ENCODE data around the gene CHGA. TPM values are rescaled to one million over a fixed set of nuclear protein-coding genes. Genes with fewer than 3 reads are reported as not detected.

CHGA gene
- total and polyA plus RNA-seq, 4 experiments from 2014 or later: not detected

- Histone ChIP-seq H3K4me1 (ENCODE audit: insufficient read depth, low read length) (peaks cover 24% of the 10 kb centered on the region), H3K27ac (ENCODE audit: low read depth, low read length) (no peak overlapping the region), H3K4me3 (ENCODE audit: low read length in 2 of 2) (no peak overlapping the region), H3K36me3 (ENCODE audit: insufficient read depth, low read length) (no peaks in the 10 kb centered on the region), H3K9me3 (ENCODE audit: control insufficient read depth in 1 of 2, low read length in 2 of 2) (no peaks in the 10 kb centered on the region), H3K27me3 (ENCODE audit: insufficient read depth, low read length) (no peaks in the 10 kb centered on the region)
- peaks cover 0 to 4% (median 0%) of the 10 kb centered on the region in 8 donors for H3K9me3 Mint-ChIP-seq
- no peak for DNase-seq
- CTCF ChIA-PET (ENCODE audit: partially characterized antibody): no interaction called here
- H3K4me1 Mint-ChIP-seq: peaks cover 8 to 29% (median 16%) of the 10 kb centered on the region in 4 donors
- H3K36me3 Mint-ChIP-seq: no peaks in the 10 kb centered on the region
- POLR2A ChIA-PET (ENCODE audit: partially characterized antibody): no interaction called here
- intact Hi-C loops (cut with micrococcal nuclease): no loop called here
- H3K27ac Mint-ChIP-seq: no peak overlapping the region
- peaks cover 3 to 4% of the 10 kb centered on the region in 2 donors for H3K27me3 Mint-ChIP-seq
- no peak overlapping the region for H3K4me3 Mint-ChIP-seq
Observed at GRCh38 chr14:92905667-92906066, 17.3 kb upstream of the CHGA start.

GRCh38 chr14:92906420-92906819, 16.5 kb upstream of the CHGA start:
- no peak for DNase-seq
- Mint-ChIP-seq H3K4me1 (peaks cover 8 to 29% (median 16%) of the 10 kb centered on the region in 4 donors), H3K36me3 (no peaks in the 10 kb centered on the region), H3K27me3 (peaks cover 3 to 4% of the 10 kb centered on the region in 2 donors), H3K4me3 (no peak overlapping the region), H3K27ac (no peak overlapping the region), H3K9me3 (peaks cover 0 to 4% (median 0%) of the 10 kb centered on the region in 8 donors)
- Histone ChIP-seq H3K9me3 (ENCODE audit: control insufficient read depth in 1 of 2, low read length in 2 of 2) (no peaks in the 10 kb centered on the region), H3K27me3 (ENCODE audit: insufficient read depth, low read length) (no peaks in the 10 kb centered on the region), H3K4me1 (ENCODE audit: insufficient read depth, low read length) (peaks cover 24% of the 10 kb centered on the region), H3K36me3 (ENCODE audit: insufficient read depth, low read length) (no peaks in the 10 kb centered on the region), H3K4me3 (ENCODE audit: low read length in 2 of 2) (no peak overlapping the region), H3K27ac (ENCODE audit: low read depth, low read length) (no peak overlapping the region)
- CTCF ChIA-PET (ENCODE audit: partially characterized antibody): no interaction called here
- POLR2A ChIA-PET (ENCODE audit: partially characterized antibody): no interaction called here
- intact Hi-C loops (cut with micrococcal nuclease): no loop called here

- H3K27ac ChIP-seq (ENCODE audit: low read depth, low read length): no peak overlapping the region
- POLR2A ChIA-PET (ENCODE audit: partially characterized antibody): no interaction called here
- Mint-ChIP-seq H3K36me3 (no peaks in the 10 kb centered on the region), H3K27ac (no peak overlapping the region), H3K4me3 (no peak overlapping the region), H3K4me1 (peaks cover 8 to 29% (median 16%) of the 10 kb centered on the region in 4 donors), H3K27me3 (peaks cover 3 to 4% of the 10 kb centered on the region in 2 donors), H3K9me3 (peaks cover 0 to 4% (median 0%) of the 10 kb centered on the region in 8 donors)
- no peak overlapping the region for H3K4me3 ChIP-seq (ENCODE audit: low read length in 2 of 2)
- CTCF ChIA-PET (ENCODE audit: partially characterized antibody): no interaction called here
- no peaks in the 10 kb centered on the region for H3K36me3 ChIP-seq (ENCODE audit: insufficient read depth, low read length)
- intact Hi-C loops (cut with micrococcal nuclease): no loop called here
- H3K4me1 ChIP-seq (ENCODE audit: insufficient read depth, low read length): peaks cover 24% of the 10 kb centered on the region
- DNase-seq: no peak
- no peaks in the 10 kb centered on the region for H3K27me3 ChIP-seq (ENCODE audit: insufficient read depth, low read length)
- no peaks in the 10 kb centered on the region for H3K9me3 ChIP-seq (ENCODE audit: control insufficient read depth in 1 of 2, low read length in 2 of 2)
Observed at GRCh38 chr14:92906823-92907222, 16.1 kb upstream of the CHGA start.

DNA sequence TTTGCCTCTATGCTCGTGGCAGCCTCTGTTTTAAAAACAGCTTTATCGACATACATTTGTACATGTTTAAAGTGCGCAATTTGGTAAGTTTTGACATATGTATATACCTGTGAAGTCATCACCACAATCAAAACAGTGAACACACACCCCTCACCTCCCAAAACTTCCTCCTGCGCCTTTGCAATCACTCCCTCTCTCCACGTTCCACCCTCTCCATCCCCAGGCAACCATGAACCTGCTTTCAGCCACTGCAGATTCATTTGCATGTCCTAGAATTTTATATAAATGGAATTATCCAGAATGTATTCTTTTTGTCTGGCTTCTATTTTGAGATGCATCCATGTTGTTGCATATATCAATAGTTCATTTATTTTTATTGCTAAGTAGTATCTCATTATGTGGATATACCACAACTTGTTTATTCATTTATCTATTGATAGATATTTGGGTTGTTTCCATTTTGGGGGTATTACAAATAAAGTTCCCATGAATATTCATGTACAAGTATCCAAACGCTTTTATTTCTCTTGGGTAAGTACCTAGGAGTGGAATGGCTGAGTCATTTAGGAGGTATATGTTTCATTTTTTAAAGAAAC, 15.5 kb upstream of the CHGA start:
- Mint-ChIP-seq H3K36me3 (no peaks in the 10 kb centered on the region), H3K4me3 (peak overlapping the region in 1 of 8 donors; percentile 15), H3K4me1 (peaks cover 8 to 27% (median 14%) of the 10 kb centered on the region in 4 donors), H3K27me3 (peaks cover 3 to 4% of the 10 kb centered on the region in 2 donors), H3K27ac (no peak overlapping the region), H3K9me3 (peaks cover 0 to 4% (median 0%) of the 10 kb centered on the region in 8 donors)
- Histone ChIP-seq H3K27ac (ENCODE audit: low read depth, low read length) (no peak overlapping the region), H3K36me3 (ENCODE audit: insufficient read depth, low read length) (no peaks in the 10 kb centered on the region), H3K9me3 (ENCODE audit: control insufficient read depth in 1 of 2, low read length in 2 of 2) (no peaks in the 10 kb centered on the region), H3K4me3 (ENCODE audit: low read length in 2 of 2) (no peak overlapping the region), H3K27me3 (ENCODE audit: insufficient read depth, low read length) (no peaks in the 10 kb centered on the region), H3K4me1 (ENCODE audit: insufficient read depth, low read length) (peaks cover 22% of the 10 kb centered on the region)
- ChIA-PET POLR2A (ENCODE audit: partially characterized antibody) (no interaction called here), CTCF (ENCODE audit: partially characterized antibody) (no interaction called here)
- intact Hi-C loops (cut with micrococcal nuclease): no loop called here
- DNase-seq: no peak

- CTCF ChIA-PET (ENCODE audit: partially characterized antibody): no interaction called here
- Histone ChIP-seq H3K36me3 (ENCODE audit: insufficient read depth, low read length) (no peaks in the 10 kb centered on the region), H3K9me3 (ENCODE audit: control insufficient read depth in 1 of 2, low read length in 2 of 2) (no peaks in the 10 kb centered on the region), H3K27me3 (ENCODE audit: insufficient read depth, low read length) (no peaks in the 10 kb centered on the region), H3K4me1 (ENCODE audit: insufficient read depth, low read length) (no peaks in the 10 kb centered on the region), H3K27ac (ENCODE audit: low read depth, low read length) (no peak overlapping the region), H3K4me3 (ENCODE audit: low read length in 2 of 2) (no peak overlapping the region)
- H3K4me3 Mint-ChIP-seq: no peak overlapping the region
- H3K4me1 Mint-ChIP-seq: no peaks in the 10 kb centered on the region
- H3K27me3 Mint-ChIP-seq: peaks cover 2 to 6% of the 10 kb centered on the region in 2 donors
- POLR2A ChIA-PET (ENCODE audit: partially characterized antibody): no interaction called here
- no peaks in the 10 kb centered on the region for H3K36me3 Mint-ChIP-seq
- peaks cover 0 to 7% (median 2%) of the 10 kb centered on the region in 8 donors for H3K9me3 Mint-ChIP-seq
- intact Hi-C loops (cut with micrococcal nuclease): no loop called here
- DNase-seq: peak in 2 of 5 donors; percentile 6 to 9
- no peak overlapping the region for H3K27ac Mint-ChIP-seq
Observed at GRCh38 chr14:92914087-92914656, 8.8 kb upstream of the CHGA start.

DNA sequence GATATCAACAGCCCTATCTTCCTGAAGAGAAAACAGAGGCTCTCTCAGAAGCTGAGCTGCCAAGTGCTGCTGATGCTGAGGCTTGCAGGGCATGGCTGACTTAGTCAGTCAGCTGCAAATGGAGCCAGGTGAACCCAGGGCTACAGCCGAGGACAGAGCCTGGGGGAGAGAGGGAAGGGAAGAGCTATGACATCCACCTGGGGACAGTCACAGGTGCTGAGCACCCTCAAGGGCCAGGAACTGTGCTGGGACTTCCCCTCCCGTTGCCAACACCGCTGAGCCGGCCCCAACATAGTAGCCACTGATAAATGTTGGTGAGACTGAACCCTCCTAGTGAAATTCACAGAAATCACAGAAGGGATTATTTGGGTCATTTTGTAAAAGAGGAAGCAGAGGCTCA, 6.7 kb upstream of the CHGA start:
- Histone ChIP-seq H3K4me3 (ENCODE audit: low read length in 2 of 2) (no peak overlapping the region), H3K4me1 (ENCODE audit: insufficient read depth, low read length) (no peaks in the 10 kb centered on the region), H3K27me3 (ENCODE audit: insufficient read depth, low read length) (no peaks in the 10 kb centered on the region), H3K36me3 (ENCODE audit: insufficient read depth, low read length) (no peaks in the 10 kb centered on the region), H3K27ac (ENCODE audit: low read depth, low read length) (no peak overlapping the region), H3K9me3 (ENCODE audit: control insufficient read depth in 1 of 2, low read length in 2 of 2) (no peaks in the 10 kb centered on the region)
- Mint-ChIP-seq H3K27ac (no peak overlapping the region), H3K36me3 (no peaks in the 10 kb centered on the region), H3K9me3 (peaks cover 0 to 7% (median 1%) of the 10 kb centered on the region in 8 donors), H3K4me3 (no peak overlapping the region), H3K27me3 (peaks cover 6 to 10% of the 10 kb centered on the region in 2 donors), H3K4me1 (no peaks in the 10 kb centered on the region)
- CTCF ChIA-PET (ENCODE audit: partially characterized antibody): no interaction called here
- intact Hi-C loops (cut with micrococcal nuclease): no loop called here
- POLR2A ChIA-PET (ENCODE audit: partially characterized antibody): no interaction called here
- no peak for DNase-seq

DNA sequence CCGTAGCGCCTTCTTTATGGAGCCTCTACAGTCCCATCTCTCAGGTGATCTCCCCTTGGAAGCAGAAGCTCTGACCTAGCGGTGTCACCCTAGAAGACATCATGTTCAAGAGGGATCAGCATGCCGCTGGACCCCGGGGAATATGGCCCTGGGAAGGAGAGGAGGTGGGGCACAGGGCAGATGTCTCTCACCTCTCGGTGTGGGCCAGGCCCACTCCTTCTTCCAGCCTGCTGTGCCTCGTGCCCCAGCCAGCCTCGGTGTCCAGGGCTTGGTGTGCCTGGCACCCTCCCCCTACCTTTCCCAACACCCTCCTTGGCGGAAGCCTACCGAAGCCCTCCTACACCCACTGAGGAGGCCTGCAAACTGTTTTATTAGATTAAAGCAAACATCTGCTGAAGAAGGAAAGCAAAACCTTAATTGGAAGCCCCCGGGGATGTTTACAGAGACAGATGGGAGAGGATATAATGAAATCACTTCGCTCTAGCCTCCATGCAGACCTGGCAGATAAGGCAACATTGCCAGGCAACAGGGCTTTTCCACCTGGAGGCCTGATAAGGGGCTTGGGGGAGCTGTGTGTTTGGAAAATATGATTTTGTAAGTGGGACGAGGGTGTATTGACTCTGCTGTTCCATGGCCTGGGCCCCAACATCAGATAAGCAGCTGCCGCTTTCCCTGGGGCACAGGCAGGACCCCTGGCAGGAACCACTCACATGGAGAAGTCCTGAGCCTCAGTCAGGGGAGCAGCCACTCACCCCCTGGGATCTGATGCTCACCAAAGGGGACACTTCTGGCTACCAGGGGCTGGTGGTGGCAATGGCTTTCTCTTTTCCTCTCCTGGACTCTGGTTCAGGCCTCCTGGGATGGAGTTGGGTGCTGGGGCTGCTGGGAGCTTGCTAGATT, 5.7 kb upstream of the CHGA start:
- no peak for DNase-seq
- H3K27me3 Mint-ChIP-seq: peaks cover 12 to 15% of the 10 kb centered on the region in 2 donors
- Histone ChIP-seq H3K27me3 (ENCODE audit: insufficient read depth, low read length) (no peaks in the 10 kb centered on the region), H3K4me3 (ENCODE audit: low read length in 2 of 2) (no peak overlapping the region), H3K27ac (ENCODE audit: low read depth, low read length) (no peak overlapping the region), H3K36me3 (ENCODE audit: insufficient read depth, low read length) (no peaks in the 10 kb centered on the region), H3K4me1 (ENCODE audit: insufficient read depth, low read length) (no peaks in the 10 kb centered on the region), H3K9me3 (ENCODE audit: control insufficient read depth in 1 of 2, low read length in 2 of 2) (no peaks in the 10 kb centered on the region)
- no peak overlapping the region for H3K4me3 Mint-ChIP-seq
- ChIA-PET CTCF (ENCODE audit: partially characterized antibody) (no interaction called here), POLR2A (ENCODE audit: partially characterized antibody) (no interaction called here)
- H3K27ac Mint-ChIP-seq: no peak overlapping the region
- intact Hi-C loops (cut with micrococcal nuclease): no loop called here
- no peaks in the 10 kb centered on the region for H3K36me3 Mint-ChIP-seq
- H3K4me1 Mint-ChIP-seq: peaks cover 0 to 1% (median under 1%) of the 10 kb centered on the region in 4 donors
- peaks cover 0 to 7% (median 2%) of the 10 kb centered on the region in 8 donors for H3K9me3 Mint-ChIP-seq
